Kidney (tissue), 14 donors: ENCODE measurements around the gene PDZD2. TPM values are rescaled to one million over a fixed set of nuclear protein-coding genes. Genes with fewer than 3 reads are reported as not detected.

ENCODE experiments used
- DNase-seq, 5 donors: peaks; one replicate each; pipeline ENCODE4 v3.0.0-alpha.2; 2013 to 2020
- FAIRE-seq: peaks from 2 replicates; lab custom pipeline; 2012; peaks lifted over from hg19 to GRCh38; lab: Jason Lieb, UNC
- H3K27ac ChIP-seq, 2 donors: one replicate each; pipeline ENCODE4 v1.7.0; 2013; ENCODE audit warnings: low read depth in 2 of 2, low read length in 2 of 2, inconsistent platforms in 1 of 2
- H3K27me3 ChIP-seq: one replicate; pipeline ENCODE4 v1.7.1; 2013; ENCODE audit warnings: low read length, inconsistent platforms; ENCODE audit not compliant: control insufficient read depth, insufficient read depth
- H3K36me3 ChIP-seq, 3 donors: one replicate each; pipeline versions ENCODE4 v1.7.0 to v1.7.1; 2013; ENCODE audit warnings: low read length in 3 of 3, control low read depth in 1 of 3, inconsistent platforms in 1 of 3; ENCODE audit not compliant: insufficient read depth in 3 of 3, control insufficient read depth in 2 of 3
- H3K4me1 ChIP-seq, 3 donors: one replicate each; pipeline versions ENCODE4 v1.7.0 to v1.7.1; 2013; ENCODE audit warnings: low read length in 3 of 3, inconsistent platforms in 1 of 3, low read depth in 1 of 3; ENCODE audit not compliant: control insufficient read depth in 2 of 3, insufficient read depth in 2 of 3
- H3K4me3 ChIP-seq, 3 donors: one replicate each; pipeline versions ENCODE4 v1.7.0 to v1.8.1; 2013; ENCODE audit warnings: low read length in 3 of 3, control low read depth in 1 of 3, inconsistent platforms in 1 of 3
- H3K9ac ChIP-seq, 3 donors: one replicate each; pipeline versions ENCODE4 v1.7.0 to v1.7.1; 2013; ENCODE audit warnings: low read length in 3 of 3, control low read depth in 1 of 3, inconsistent platforms in 1 of 3
- H3K9me3 ChIP-seq, 3 donors: one replicate each; pipeline versions ENCODE4 v1.7.0 to v1.7.1; 2013; ENCODE audit warnings: low read length in 3 of 3, control low read depth in 1 of 3, inconsistent platforms in 1 of 3; ENCODE audit not compliant: control insufficient read depth in 2 of 3, insufficient read depth in 1 of 3
- intact Hi-C: fragments of 100-400 bp; cut with DNase I; formaldehyde crosslinking; loops from one replicate; pipeline ENCODE4 v1.11.1; 2022
- polyA plus RNA-seq: library from polyadenylated mRNA; stranded (reverse); fragments of 350-450 nt; fragmentation: Illumina TruSeq; extraction: RNeasy Lipid Tissue Mini Kit (QIAGEN cat#74804); gene quantifications from one replicate; pipeline ENCODE4 v1.2.3, GENCODE V29; 2014; ENCODE audit warnings: low read depth, low replicate concordance; ENCODE audit not compliant: insufficient read depth
- total RNA-seq: library from RNA; stranded (reverse); fragmentation: NEBNext Ultra II Directional; extraction: Animal tissue kit (Norgen Biotek cat#: 25700); gene quantifications from one replicate; pipeline ENCODE4 v1.2.1, GENCODE V29; 2021
- TF ChIP-seq, protein P1 (sequence below): IDR thresholded peaks from 3 replicates; pipeline ENCODE4 v1.5.1; 2012; ENCODE audit warnings: mild to moderate bottlenecking, moderate library complexity, borderline replicate concordance; ENCODE audit not compliant: insufficient read depth; ENCODE audit errors: extremely low read depth
- donor health status: control.
- donor health status: control.
- donor health status: control.
- donor health status: control.
- donor health status: control.
- donor health status: DM: yes; HTN: yes; CAD: no.
- donor health status: Normal renal cell carcinoma (clear cell type).

PDZD2 gene
- total and polyA plus RNA-seq, 2 donors from 2014 or later, result 6.2 to 14.8 TPM

- TF ChIP-seq, protein P1, sequence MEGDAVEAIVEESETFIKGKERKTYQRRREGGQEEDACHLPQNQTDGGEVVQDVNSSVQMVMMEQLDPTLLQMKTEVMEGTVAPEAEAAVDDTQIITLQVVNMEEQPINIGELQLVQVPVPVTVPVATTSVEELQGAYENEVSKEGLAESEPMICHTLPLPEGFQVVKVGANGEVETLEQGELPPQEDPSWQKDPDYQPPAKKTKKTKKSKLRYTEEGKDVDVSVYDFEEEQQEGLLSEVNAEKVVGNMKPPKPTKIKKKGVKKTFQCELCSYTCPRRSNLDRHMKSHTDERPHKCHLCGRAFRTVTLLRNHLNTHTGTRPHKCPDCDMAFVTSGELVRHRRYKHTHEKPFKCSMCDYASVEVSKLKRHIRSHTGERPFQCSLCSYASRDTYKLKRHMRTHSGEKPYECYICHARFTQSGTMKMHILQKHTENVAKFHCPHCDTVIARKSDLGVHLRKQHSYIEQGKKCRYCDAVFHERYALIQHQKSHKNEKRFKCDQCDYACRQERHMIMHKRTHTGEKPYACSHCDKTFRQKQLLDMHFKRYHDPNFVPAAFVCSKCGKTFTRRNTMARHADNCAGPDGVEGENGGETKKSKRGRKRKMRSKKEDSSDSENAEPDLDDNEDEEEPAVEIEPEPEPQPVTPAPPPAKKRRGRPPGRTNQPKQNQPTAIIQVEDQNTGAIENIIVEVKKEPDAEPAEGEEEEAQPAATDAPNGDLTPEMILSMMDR, result no peak
- intact Hi-C loops, result no loop called here
- no peak for FAIRE-seq
- Histone ChIP-seq H3K9me3 (no peaks in the 10 kb centered on the region), H3K9ac (no peak overlapping the region), H3K36me3 (no peaks in the 10 kb centered on the region), H3K27ac (peak overlapping the region in 1 of 2 donors; percentile 32), H3K27me3 (no peaks in the 10 kb centered on the region), H3K4me1 (peaks cover 0 to 2% (median 0%) of the 10 kb centered on the region in 3 donors), H3K4me3 (no peak overlapping the region)
- no peak for DNase-seq
Observed at GRCh38 chr5:32043105-32043504, 404.2 kb downstream of the PDZD2 start.

GRCh38 chr5:32044434-32044833 lies 405.5 kb downstream of the PDZD2 start:
- Histone ChIP-seq H3K27ac (no peak overlapping the region), H3K4me3 (no peak overlapping the region), H3K9ac (no peak overlapping the region), H3K27me3 (no peaks in the 10 kb centered on the region), H3K4me1 (peaks cover 0 to 2% (median 0%) of the 10 kb centered on the region in 3 donors), H3K9me3 (no peaks in the 10 kb centered on the region), H3K36me3 (peaks cover 0 to 8% (median 2%) of the 10 kb centered on the region in 3 donors)
- FAIRE-seq, result no peak
- intact Hi-C loops, result no loop called here
- TF ChIP-seq, protein P1, result no peak
- DNase-seq, result peak in 1 of 5 donors; percentile 37

DNA sequence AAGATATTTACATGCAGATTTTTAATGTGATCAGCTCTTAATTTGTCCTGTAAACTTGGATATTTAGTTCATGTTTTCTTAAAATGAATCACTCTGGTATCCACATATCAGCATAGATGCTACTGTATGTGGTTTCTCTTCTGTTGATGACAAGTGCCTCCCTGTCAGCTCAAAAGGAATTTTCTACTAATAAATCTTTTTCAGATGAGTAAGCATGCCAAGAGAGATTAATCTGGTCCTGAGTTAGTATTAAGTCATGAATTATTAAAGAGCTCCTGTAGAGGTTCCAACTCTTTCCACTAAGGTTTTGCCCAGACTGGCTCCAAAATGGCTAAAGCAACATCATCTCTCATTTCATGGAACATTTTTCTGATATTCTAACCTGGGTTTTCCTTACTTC lies 406.0 kb downstream of the PDZD2 start:
- H3K27ac ChIP-seq, result no peak overlapping the region
- intact Hi-C loops, result no loop called here
- no peak for FAIRE-seq

More for the DNA sequence above, 406.0 kb downstream of the PDZD2 start:
- Histone ChIP-seq H3K36me3 (peaks cover 0 to 8% (median 2%) of the 10 kb centered on the region in 3 donors), H3K4me1 (peaks cover 0 to 2% (median 0%) of the 10 kb centered on the region in 3 donors), H3K9ac (no peak overlapping the region), H3K4me3 (no peak overlapping the region), H3K9me3 (no peaks in the 10 kb centered on the region), H3K27me3 (no peaks in the 10 kb centered on the region)
- TF ChIP-seq, protein P1, result no peak
- peak in 1 of 5 donors; percentile 13 for DNase-seq
